AG09319 (cell line): Measurements from ENCODE around the gene LYRM9.
"Not testable (repeated sequence)": the region's sequence is repeated elsewhere in the genome, so short reads cannot be mapped to it uniquely, and the experiment has no call there.

ENCODE experiments used
- DNase-seq: peaks from one replicate; pipeline ENCODE4 v3.0.0-alpha.2; 2010; ENCODE audit warnings: low read depth; ENCODE audit errors: extremely low read depth
- CTCF ChIP-seq: IDR thresholded peaks from 2 replicates; pipeline ENCODE4 v1.5.1; 2011; ENCODE audit warnings: low read depth, mild to moderate bottlenecking, inconsistent platforms, low read length, moderate library complexity

Gene LYRM9

DNA sequence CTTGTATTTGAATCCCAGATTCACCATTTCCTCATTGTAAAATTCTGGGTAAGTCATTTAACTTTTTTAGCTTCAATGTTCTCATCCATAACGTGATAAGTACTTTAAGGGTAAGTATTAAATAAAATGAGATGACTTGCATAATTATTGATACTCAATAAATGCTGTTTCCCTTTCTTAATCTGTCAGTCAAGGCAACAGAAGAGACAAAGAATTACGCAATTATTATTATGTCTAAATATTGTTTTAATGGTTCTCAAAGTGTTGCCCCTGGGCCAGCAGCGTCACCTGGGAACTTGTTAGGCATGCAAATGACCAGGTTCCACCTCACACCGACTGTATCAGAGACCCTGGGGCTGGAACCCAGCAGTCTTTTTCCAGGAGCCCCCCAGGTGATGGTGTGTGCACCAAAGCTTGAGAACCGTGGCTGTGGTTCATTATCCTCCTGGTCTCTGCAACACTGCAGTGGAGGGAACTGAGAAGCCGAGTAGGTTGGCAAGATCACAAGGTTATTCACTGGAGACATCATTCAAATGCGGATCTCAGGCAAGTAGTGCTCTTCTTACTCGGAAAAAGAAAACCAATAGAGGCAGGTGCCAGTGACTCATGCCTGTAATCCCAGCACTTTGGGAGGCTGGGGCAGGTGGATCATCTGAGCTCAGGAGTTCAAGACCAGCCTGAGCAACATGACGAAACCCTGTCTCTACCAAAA is 43.5 kb downstream of the LYRM9 start:
- no peak for DNase-seq
- no peak for TF ChIP-seq CTCF

GRCh38 chr17:27848931-27849330 is 44.2 kb downstream of the LYRM9 start:
- no peak for DNase-seq
- TF ChIP-seq CTCF, result no peak

- not testable (repeated sequence) for DNase-seq
Observed at GRCh38 chr17:27846808-27847307, 46.3 kb downstream of the LYRM9 start.

DNA sequence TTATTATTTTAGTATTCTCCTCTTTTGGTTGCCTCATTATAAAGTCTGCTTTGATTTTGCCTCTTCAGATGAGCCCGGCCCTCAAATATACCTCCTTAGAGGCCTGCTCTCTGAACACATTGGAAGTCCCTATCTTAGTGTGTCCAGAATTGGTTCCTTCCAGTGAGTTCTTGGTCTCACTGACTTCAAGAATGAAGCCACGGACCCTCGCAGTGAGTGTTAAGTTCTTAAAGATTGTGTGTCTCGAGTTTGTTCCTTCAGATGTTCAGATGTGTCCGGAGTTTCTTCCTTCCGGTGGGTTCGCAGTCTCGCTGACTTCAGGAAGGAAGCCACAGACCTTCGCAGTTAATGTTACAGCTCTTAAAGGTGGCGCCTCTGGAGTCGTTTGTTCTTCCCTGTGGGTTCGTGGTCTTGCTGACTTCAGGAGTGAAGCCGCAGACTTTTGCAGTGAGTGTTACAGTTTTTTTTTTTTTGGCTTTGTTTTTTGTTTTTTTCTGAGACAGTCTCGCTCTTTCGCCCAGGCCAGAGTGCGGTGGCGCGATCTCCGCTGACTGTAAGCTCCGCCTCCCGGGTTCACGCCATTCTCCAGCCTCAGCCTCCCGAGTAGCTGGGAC is 47.0 kb downstream of the LYRM9 start:
- DNase-seq, result no peak
- TF ChIP-seq CTCF, result no peak

- TF ChIP-seq CTCF, result no peak
- DNase-seq, result no peak
Observed at GRCh38 chr17:27845264-27846041, 47.7 kb downstream of the LYRM9 start.

GRCh38 chr17:27840688-27841087 is 52.5 kb downstream of the LYRM9 start:
- no peak for TF ChIP-seq CTCF
- no peak for DNase-seq

GRCh38 chr17:27840406-27840678 is 52.8 kb downstream of the LYRM9 start:
- DNase-seq, result not testable (repeated sequence)

DNA sequence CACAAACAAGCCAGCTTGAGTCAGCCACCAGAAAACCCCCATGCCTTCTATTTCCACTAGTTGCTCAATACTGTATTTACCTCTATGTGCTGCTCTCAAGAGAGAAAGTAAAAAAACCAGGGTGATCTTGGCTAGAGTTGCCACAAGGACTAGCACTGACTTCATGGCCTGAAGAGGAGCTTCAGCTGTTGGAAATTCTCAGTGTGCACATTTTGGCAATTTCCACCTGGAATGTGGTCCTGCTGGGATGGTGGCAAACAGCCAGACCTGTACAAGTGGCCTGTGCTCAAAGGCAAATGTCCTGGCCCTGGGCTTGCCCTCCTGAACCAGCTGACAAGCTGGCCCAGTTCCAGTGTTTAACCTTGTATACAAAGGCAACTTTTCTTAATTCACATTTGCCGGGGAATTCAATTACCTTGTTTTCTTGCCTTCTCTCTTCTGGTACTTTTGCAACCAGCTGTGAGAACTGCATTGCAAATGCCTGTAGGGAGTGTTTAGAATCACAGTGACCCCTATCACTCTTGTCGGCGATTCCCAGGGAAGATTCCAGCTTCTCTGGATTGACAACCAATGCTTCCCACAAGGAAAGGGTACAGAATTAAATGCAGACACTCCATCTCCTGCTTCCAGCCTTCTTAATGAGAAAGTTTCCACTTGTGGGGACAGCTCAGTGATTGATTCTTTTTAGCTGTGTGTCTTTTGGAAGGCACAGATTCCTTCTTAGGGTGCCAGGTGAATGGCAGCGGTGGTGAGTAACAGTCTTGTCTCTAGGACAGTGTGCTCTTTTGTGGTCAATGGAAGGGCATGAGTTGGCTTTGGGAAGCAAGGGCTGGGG is 53.4 kb downstream of the LYRM9 start:
- not testable (repeated sequence) for DNase-seq

DNA sequence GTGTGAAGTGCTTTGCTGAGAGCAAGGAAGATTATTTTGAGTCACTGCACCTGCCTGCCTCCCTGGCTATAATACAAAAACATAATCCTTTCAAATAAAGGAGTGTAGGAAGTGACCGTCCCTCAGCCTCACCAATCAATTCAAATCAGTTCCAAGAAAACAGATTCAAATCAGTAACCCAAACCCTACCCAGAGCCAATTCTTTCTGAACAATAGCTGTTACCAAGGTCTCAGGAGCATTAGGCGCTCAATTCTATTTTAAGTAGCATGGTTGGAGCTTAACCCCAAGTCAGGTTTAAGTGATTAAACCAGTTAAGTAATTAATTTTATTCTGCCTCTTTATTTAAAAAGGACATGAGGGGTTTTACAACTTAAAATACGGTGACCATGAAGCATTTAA is 54.6 kb downstream of the LYRM9 start:
- not testable (repeated sequence) for DNase-seq

DNA sequence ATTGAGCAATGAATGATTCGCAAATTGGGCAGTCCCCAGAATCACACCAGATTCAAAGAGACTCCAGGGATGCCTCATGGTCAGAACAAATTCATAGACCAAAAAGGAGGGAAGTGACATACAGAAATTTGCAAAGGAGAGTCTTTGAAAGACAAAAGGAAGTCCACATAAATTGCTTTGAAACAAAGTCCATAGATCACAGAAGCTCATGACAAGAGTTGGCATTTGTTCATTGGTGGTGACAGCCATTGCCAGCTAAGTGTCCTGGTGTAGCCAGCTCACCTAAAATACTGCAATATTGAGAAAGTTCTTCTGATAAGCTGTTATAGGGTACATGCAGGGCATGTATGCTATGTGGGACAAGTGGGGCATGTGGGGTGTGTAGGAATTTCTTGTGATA is 55.4 kb downstream of the LYRM9 start:
- not testable (repeated sequence) for DNase-seq
